GM12878 (cell line): Measurements from ENCODE around the gene SMG9. TPM values are rescaled to one million over a fixed set of nuclear protein-coding genes. Genes with fewer than 3 reads are reported as not detected.

Experiments used
- ATAC-seq: fragments of 200-7000 bp; cut with Tn5 transposase; 3 replicates; pipeline ENCODE4 v1.9.1; 2020; ENCODE audit warnings: mild to moderate bottlenecking, moderate library complexity
- BruUV-seq: library from RNA; stranded (reverse); fragments of 400-500 nt; replicated peaks from 2 replicates; lab custom pipeline; 2021; lab: Mats Ljungman, UMichigan
- CTCF ChIA-PET: fragments of 300-600 bp; sonication (Branson Sonifier 250); formaldehyde crosslinking; extraction: SDS; loops from one replicate; lab custom pipeline; 2021; ENCODE audit warnings: inconsistent platforms; lab: Yijun Ruan, JAX
- POLR2A ChIA-PET: fragments of 350-600 bp; formaldehyde crosslinking; extraction: SDS; loops from one replicate; lab custom pipeline; 2021; ENCODE audit warnings: inconsistent platforms; lab: Charles Lee
- RAD21 ChIA-PET: fragments of 300-600 bp; sonication (Branson Sonifier 250); formaldehyde crosslinking; loops from one replicate; lab custom pipeline; 2023; ENCODE audit warnings: antibody characterized with exemption; ENCODE audit not compliant: unreplicated experiment; lab: Charles Lee
- SMC1A ChIA-PET: fragments of 300-600 bp; sonication (Branson Sonifier 250); formaldehyde crosslinking; loops from one replicate; lab custom pipeline; 2023; ENCODE audit not compliant: unreplicated experiment, uncharacterized antibody; lab: Charles Lee
- DNase-seq: peaks from one replicate; pipeline ENCODE4 v3.0.0-alpha.2; 2011; ENCODE audit warnings: low read depth, low spot score
- FAIRE-seq: peaks from 3 replicates; lab custom pipeline; 2011; peaks lifted over from hg19 to GRCh38; lab: Jason Lieb, UNC
- H2AFZ ChIP-seq: 2 replicates; pipeline ENCODE4 v1.6.0; 2011; ENCODE audit warnings: low read depth, low read length, control low read depth; ENCODE audit not compliant: control insufficient read depth
- H3K27ac ChIP-seq: 2 replicates; pipeline ENCODE4 v1.5.1; 2011; ENCODE audit warnings: control low read depth; ENCODE audit not compliant: control insufficient read depth, insufficient read depth
- H3K27me3 ChIP-seq, 2 experiments: replicated peaks in 1 of 2; 2 replicates each; pipeline versions ENCODE4 v1.6.0 to v1.6.1; 2011; ENCODE audit warnings: low read length in 1 of 2; ENCODE audit not compliant: control insufficient read depth in 2 of 2, insufficient read depth in 2 of 2
- H3K36me3 ChIP-seq, 2 experiments: 2 replicates each; pipeline ENCODE4 v1.5.1; 2011; ENCODE audit warnings: low read length in 1 of 2; ENCODE audit not compliant: control insufficient read depth in 2 of 2, insufficient read depth in 2 of 2
- H3K4me1 ChIP-seq: 2 replicates; pipeline ENCODE4 v1.6.1; 2011; ENCODE audit warnings: mild to moderate bottlenecking, low read length, moderate library complexity, mixed read lengths; ENCODE audit not compliant: control insufficient read depth, insufficient read depth
- H3K4me2 ChIP-seq: 2 replicates; pipeline ENCODE4 v1.6.0; 2011; ENCODE audit warnings: control low read depth; ENCODE audit not compliant: control insufficient read depth, insufficient read depth
- H3K4me3 ChIP-seq: fragments of 200-600 bp; sonication (generic); 2 replicates; pipeline ENCODE4 v1.5.1; 2016
- H3K79me2 ChIP-seq: 2 replicates; pipeline ENCODE4 v1.6.0; 2011; ENCODE audit warnings: low read length; ENCODE audit not compliant: control insufficient read depth, insufficient read depth
- H3K9ac ChIP-seq: 2 replicates; pipeline ENCODE4 v1.8.0; 2011; ENCODE audit warnings: low read length, control low read depth, mixed read lengths; ENCODE audit not compliant: control insufficient read depth, insufficient read depth
- H3K9me3 ChIP-seq: replicated peaks from 3 replicates; pipeline ENCODE4 v1.5.1; 2011; ENCODE audit warnings: mild to moderate bottlenecking, low read length; ENCODE audit not compliant: control insufficient read depth, insufficient read depth
- H4K20me1 ChIP-seq: 2 replicates; pipeline ENCODE4 v1.6.0; 2011; ENCODE audit not compliant: control insufficient read depth, insufficient read depth
- E4F1 ChIP-seq: fragments of 450-650 bp; IDR thresholded peaks from 2 replicates; pipeline ENCODE4 v1.6.1; 2018; ENCODE audit warnings: borderline replicate concordance, mild to moderate bottlenecking; ENCODE audit not compliant: partially characterized antibody
- EED ChIP-seq: sonication (generic); IDR thresholded peaks from 2 replicates; pipeline ENCODE4 v1.6.1; 2016; ENCODE audit warnings: antibody characterized with exemption, low read depth
- ELK1 ChIP-seq: IDR thresholded peaks from 2 replicates; pipeline ENCODE4 v1.6.1; 2012; ENCODE audit warnings: low read depth, low read length, improper control_type of control experiment
- KLF5 ChIP-seq: fragments of 450-650 bp; IDR thresholded peaks from 2 replicates; pipeline ENCODE4 v1.6.1; 2014; ENCODE audit warnings: mild to moderate bottlenecking; ENCODE audit not compliant: partially characterized antibody
- MYB ChIP-seq: fragments of 150-350 bp; IDR thresholded peaks from 2 replicates; pipeline ENCODE4 v1.6.1; 2014; ENCODE audit warnings: mild to moderate bottlenecking, low read depth, low read length, borderline replicate concordance
- NFYA ChIP-seq: IDR thresholded peaks from 2 replicates; pipeline ENCODE4 v1.6.1; 2011; ENCODE audit warnings: low read depth, mild to moderate bottlenecking, low read length, improper control_type of control experiment, borderline replicate concordance
- NR2C1 ChIP-seq: fragments of 450-650 bp; IDR thresholded peaks from 2 replicates; pipeline ENCODE4 v1.6.1; 2017; ENCODE audit warnings: antibody characterized with exemption, mild to moderate bottlenecking, moderate library complexity
- SMAD5 ChIP-seq: IDR thresholded peaks from 2 replicates; pipeline ENCODE4 v1.6.1; 2016; ENCODE audit warnings: antibody characterized with exemption, low read depth
- SUPT20H ChIP-seq: IDR thresholded peaks from 2 replicates; pipeline ENCODE4 v1.6.1; 2011; ENCODE audit warnings: low read depth, mild to moderate bottlenecking, low read length, moderate library complexity, borderline replicate concordance; ENCODE audit not compliant: control insufficient read depth
- WGBS: methylation state at CpG from one replicate; pipeline ENCODE4 v1.1.6; 2016; ENCODE audit warnings: low lambda C conversion rate; ENCODE audit not compliant: insufficient replicate concordance, insufficient coverage; ENCODE audit errors: missing lambda C conversion rate; 5-methylcytosine and 5-hydroxymethylcytosine counted together
- in situ Hi-C: fragments of 300-500 bp; cut with MboI; formaldehyde crosslinking; loops from 9 replicates; pipeline ENCODE4 v1.14.3; 2018; ENCODE audit warnings: mixed read lengths
- intact Hi-C: fragments of 100-400 bp; cut with micrococcal nuclease; formaldehyde crosslinking; loops from one replicate; pipeline ENCODE4 v1.14.2; 2022; ENCODE audit not compliant: unreplicated experiment
- polyA plus RNA-seq, 11 experiments: library from polyadenylated mRNA; depleted of rRNA in 4 of 11; unstranded in 6 of 11; stranded (reverse) in 5 of 11; fragments of >200 nt; fragmentation: Nextera tagmentation in 4 of 11; fragmentation: Illumina TruSeq in 1 of 11; extraction: Ambion mirVana in 4 of 11; extraction: Trizol in 1 of 11; gene quantifications; 1 replicate in 1 of 11; 2 replicates in 10 of 11; pipeline versions ENCODE4 v1.2.1 to v1.2.3, GENCODE V29; 2011 to 2016; ENCODE audit warnings: inconsistent platforms in 2 of 11, missing spikeins in 2 of 11, low read depth in 1 of 11
- total RNA-seq, 4 experiments: library from RNA; depleted of rRNA in 3 of 4; stranded (reverse); fragments of >200 nt in 3 of 4; fragmentation: Illumina TruSeq in 1 of 4; extraction: Trizol in 1 of 4; gene quantifications; 2 replicates each; pipeline versions ENCODE4 v1.2.1 to v1.2.3, GENCODE V29; 2013 to 2021
- TF ChIP-seq, protein P1 (sequence below): fragments of 450-650 bp; IDR thresholded peaks from 2 replicates; pipeline ENCODE4 v1.6.1; 2016; ENCODE audit warnings: mild to moderate bottlenecking, moderate library complexity, borderline replicate concordance
- TF ChIP-seq, protein P2 (sequence below): fragments of 450-650 bp; IDR thresholded peaks from 2 replicates; pipeline ENCODE4 v1.6.1; 2017; ENCODE audit warnings: borderline replicate concordance
- TF ChIP-seq, protein P3 (sequence below): IDR thresholded peaks from 2 replicates; pipeline ENCODE4 v1.6.1; 2012; ENCODE audit warnings: low read depth, low read length, improper control_type of control experiment

Gene SMG9
- total and polyA plus RNA-seq, 10 of the 15 experiments (the other 5 are each of a cell fraction or from before 2014, with no cell fraction given) = 0.69 to 52.2 (median 28.1) TPM

GRCh38 chr19:43789029-43789428 is 34.3 kb upstream of the SMG9 start:
- H3K4me2 ChIP-seq = no peak overlapping the region
- H3K4me3 ChIP-seq = no peak overlapping the region
- FAIRE-seq (no peak), ATAC-seq (no peak), DNase-seq (no peak)
- H3K9me3 ChIP-seq = no peaks in the 10 kb centered on the region
- H3K27me3 ChIP-seq = no peaks in the 10 kb centered on the region
- no peaks in the 10 kb centered on the region for H4K20me1 ChIP-seq
- H3K9ac ChIP-seq = no peak overlapping the region
- H3K79me2 ChIP-seq = no peaks in the 10 kb centered on the region
- no peak overlapping the region for H2AFZ ChIP-seq
- intact Hi-C loops = loop anchor here (10.0 kb wide), 1 partner anchor 344 kb away; no protein-coding TSS in a partner anchor
- ChIA-PET CTCF (interaction anchor here (1.0 to 3.2 kb wide), 8 partner anchors 9 to 121 kb away, joined by 3 to 16 read pairs (median 4); partner anchors contain the start of gene KCNN4), RAD21 (interaction anchor here (1.1 to 3.3 kb wide), 3 partner anchors 44 to 234 kb away, joined by 3 to 12 read pairs (median 9); no protein-coding TSS in a partner anchor), POLR2A (interaction anchor here (1.0 to 1.4 kb wide), 2 partner anchors 12 to 24 kb away, joined by 3 to 4 read pairs; no protein-coding TSS in a partner anchor), SMC1A (interaction anchor here (1.2 to 1.4 kb wide), 2 partner anchors 23 to 120 kb away, joined by 3 to 4 read pairs; no protein-coding TSS in a partner anchor)
- no peak overlapping the region for H3K27ac ChIP-seq
- WGBS = 5% methylated on average over 3 of the region's 3 CpGs
- no peaks in the 10 kb centered on the region for H3K36me3 ChIP-seq
- in situ Hi-C loops = loop anchor here (5.0 kb wide), 1 partner anchor 42 kb away; no protein-coding TSS in a partner anchor
- no TSS peak for BruUV-seq
- peaks cover 26% of the 10 kb centered on the region for H3K4me1 ChIP-seq
- TF ChIP-seq KLF5 = no peak
- TF ChIP-seq MYB = no peak
- TF ChIP-seq, protein P1, sequence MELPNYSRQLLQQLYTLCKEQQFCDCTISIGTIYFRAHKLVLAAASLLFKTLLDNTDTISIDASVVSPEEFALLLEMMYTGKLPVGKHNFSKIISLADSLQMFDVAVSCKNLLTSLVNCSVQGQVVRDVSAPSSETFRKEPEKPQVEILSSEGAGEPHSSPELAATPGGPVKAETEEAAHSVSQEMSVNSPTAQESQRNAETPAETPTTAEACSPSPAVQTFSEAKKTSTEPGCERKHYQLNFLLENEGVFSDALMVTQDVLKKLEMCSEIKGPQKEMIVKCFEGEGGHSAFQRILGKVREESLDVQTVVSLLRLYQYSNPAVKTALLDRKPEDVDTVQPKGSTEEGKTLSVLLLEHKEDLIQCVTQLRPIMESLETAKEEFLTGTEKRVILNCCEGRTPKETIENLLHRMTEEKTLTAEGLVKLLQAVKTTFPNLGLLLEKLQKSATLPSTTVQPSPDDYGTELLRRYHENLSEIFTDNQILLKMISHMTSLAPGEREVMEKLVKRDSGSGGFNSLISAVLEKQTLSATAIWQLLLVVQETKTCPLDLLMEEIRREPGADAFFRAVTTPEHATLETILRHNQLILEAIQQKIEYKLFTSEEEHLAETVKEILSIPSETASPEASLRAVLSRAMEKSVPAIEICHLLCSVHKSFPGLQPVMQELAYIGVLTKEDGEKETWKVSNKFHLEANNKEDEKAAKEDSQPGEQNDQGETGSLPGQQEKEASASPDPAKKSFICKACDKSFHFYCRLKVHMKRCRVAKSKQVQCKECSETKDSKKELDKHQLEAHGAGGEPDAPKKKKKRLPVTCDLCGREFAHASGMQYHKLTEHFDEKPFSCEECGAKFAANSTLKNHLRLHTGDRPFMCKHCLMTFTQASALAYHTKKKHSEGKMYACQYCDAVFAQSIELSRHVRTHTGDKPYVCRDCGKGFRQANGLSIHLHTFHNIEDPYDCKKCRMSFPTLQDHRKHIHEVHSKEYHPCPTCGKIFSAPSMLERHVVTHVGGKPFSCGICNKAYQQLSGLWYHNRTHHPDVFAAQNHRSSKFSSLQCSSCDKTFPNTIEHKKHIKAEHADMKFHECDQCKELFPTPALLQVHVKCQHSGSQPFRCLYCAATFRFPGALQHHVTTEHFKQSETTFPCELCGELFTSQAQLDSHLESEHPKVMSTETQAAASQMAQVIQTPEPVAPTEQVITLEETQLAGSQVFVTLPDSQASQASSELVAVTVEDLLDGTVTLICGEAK = peak; percentile 67
- TF ChIP-seq, protein P2, sequence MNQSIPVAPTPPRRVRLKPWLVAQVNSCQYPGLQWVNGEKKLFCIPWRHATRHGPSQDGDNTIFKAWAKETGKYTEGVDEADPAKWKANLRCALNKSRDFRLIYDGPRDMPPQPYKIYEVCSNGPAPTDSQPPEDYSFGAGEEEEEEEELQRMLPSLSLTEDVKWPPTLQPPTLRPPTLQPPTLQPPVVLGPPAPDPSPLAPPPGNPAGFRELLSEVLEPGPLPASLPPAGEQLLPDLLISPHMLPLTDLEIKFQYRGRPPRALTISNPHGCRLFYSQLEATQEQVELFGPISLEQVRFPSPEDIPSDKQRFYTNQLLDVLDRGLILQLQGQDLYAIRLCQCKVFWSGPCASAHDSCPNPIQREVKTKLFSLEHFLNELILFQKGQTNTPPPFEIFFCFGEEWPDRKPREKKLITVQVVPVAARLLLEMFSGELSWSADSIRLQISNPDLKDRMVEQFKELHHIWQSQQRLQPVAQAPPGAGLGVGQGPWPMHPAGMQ = no peak
- TF ChIP-seq NFYA = no peak
- TF ChIP-seq, protein P3, sequence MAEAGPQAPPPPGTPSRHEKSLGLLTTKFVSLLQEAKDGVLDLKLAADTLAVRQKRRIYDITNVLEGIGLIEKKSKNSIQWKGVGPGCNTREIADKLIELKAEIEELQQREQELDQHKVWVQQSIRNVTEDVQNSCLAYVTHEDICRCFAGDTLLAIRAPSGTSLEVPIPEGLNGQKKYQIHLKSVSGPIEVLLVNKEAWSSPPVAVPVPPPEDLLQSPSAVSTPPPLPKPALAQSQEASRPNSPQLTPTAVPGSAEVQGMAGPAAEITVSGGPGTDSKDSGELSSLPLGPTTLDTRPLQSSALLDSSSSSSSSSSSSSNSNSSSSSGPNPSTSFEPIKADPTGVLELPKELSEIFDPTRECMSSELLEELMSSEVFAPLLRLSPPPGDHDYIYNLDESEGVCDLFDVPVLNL = no peak
- no peak for TF ChIP-seq SMAD5
- no peak for TF ChIP-seq ELK1
- TF ChIP-seq SUPT20H = no peak
- no peak for TF ChIP-seq EED
- no peak for TF ChIP-seq E4F1
- TF ChIP-seq NR2C1 = no peak
